Nephron (organoid): ENCODE measurements around the gene NDUFA12.

Experiments
- H3K27ac Mint-ChIP-seq, 3 experiments: 2 replicates each; pipeline ENCODE4 v1.8.0; 2020; ENCODE audit warnings: mixed read lengths in 3 of 3, mild to moderate bottlenecking in 2 of 3, moderate library complexity in 1 of 3
- H3K27me3 Mint-ChIP-seq: 2 replicates; pipeline ENCODE4 v1.8.0; 2021; ENCODE audit warnings: low read depth, mild to moderate bottlenecking, moderate library complexity, mixed read lengths
- H3K36me3 Mint-ChIP-seq: 2 replicates; pipeline ENCODE4 v1.8.0; 2020; ENCODE audit warnings: low read depth, mixed read lengths
- H3K4me1 Mint-ChIP-seq: 2 replicates; pipeline ENCODE4 v1.8.0; 2020; ENCODE audit warnings: mixed read lengths
- H3K4me3 Mint-ChIP-seq, 3 experiments: 2 replicates each; pipeline ENCODE4 v1.8.0; 2020; ENCODE audit warnings: mild to moderate bottlenecking in 3 of 3, mixed read lengths in 3 of 3, moderate library complexity in 2 of 3
- H3K9me3 Mint-ChIP-seq: 2 replicates; pipeline ENCODE4 v1.8.0; 2020; ENCODE audit warnings: mixed read lengths
- TF ChIP-seq, protein P1 (sequence below), 3 experiments: fragments of 200-600 bp; sonication (generic); IDR thresholded peaks; one replicate each; pipeline ENCODE4 v1.5.0; 2021; ENCODE audit warnings: antibody characterized with exemption in 3 of 3; ENCODE audit not compliant: unreplicated experiment in 3 of 3

NDUFA12 gene

DNA sequence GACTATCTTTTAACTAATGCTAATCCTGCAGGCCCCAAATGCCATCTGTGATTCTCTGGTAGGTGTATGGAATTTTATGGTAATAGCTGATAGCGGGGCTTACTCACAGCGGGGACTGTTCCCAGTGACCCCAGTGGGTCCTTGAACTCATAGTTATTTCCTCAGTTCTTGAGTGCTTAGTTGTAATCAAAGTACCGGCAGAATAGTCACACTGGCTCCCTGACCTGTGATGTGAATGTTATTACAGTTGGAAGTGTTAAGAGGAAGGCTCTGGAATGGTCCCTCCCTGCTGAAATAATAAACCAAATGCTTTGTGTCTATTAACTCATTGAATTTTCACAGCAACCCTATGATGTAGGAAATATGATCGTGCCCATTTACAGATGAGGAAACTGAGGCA, 78.3 kb downstream of the NDUFA12 start:
- H3K27me3 Mint-ChIP-seq: peaks cover 9% of the 10 kb centered on the region
- no peaks in the 10 kb centered on the region for H3K9me3 Mint-ChIP-seq
- H3K27ac Mint-ChIP-seq: no peak overlapping the region
- H3K36me3 Mint-ChIP-seq: no peaks in the 10 kb centered on the region
- H3K4me3 Mint-ChIP-seq: no peak overlapping the region
- no peaks in the 10 kb centered on the region for H3K4me1 Mint-ChIP-seq
- TF ChIP-seq, protein P1, sequence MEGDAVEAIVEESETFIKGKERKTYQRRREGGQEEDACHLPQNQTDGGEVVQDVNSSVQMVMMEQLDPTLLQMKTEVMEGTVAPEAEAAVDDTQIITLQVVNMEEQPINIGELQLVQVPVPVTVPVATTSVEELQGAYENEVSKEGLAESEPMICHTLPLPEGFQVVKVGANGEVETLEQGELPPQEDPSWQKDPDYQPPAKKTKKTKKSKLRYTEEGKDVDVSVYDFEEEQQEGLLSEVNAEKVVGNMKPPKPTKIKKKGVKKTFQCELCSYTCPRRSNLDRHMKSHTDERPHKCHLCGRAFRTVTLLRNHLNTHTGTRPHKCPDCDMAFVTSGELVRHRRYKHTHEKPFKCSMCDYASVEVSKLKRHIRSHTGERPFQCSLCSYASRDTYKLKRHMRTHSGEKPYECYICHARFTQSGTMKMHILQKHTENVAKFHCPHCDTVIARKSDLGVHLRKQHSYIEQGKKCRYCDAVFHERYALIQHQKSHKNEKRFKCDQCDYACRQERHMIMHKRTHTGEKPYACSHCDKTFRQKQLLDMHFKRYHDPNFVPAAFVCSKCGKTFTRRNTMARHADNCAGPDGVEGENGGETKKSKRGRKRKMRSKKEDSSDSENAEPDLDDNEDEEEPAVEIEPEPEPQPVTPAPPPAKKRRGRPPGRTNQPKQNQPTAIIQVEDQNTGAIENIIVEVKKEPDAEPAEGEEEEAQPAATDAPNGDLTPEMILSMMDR (IDR thresholded peaks at IDR 0.05; ENCODE audit: unreplicated experiment in 3 of 3): no peak

- TF ChIP-seq, protein P1 (IDR thresholded peaks at IDR 0.05; ENCODE audit: unreplicated experiment in 3 of 3): no peak
- Mint-ChIP-seq H3K27ac (no peak overlapping the region), H3K27me3 (peaks cover 9% of the 10 kb centered on the region), H3K9me3 (no peaks in the 10 kb centered on the region), H3K4me3 (no peak overlapping the region), H3K4me1 (no peaks in the 10 kb centered on the region), H3K36me3 (no peaks in the 10 kb centered on the region)
These were observed 80.9 kb downstream of the NDUFA12 start for GRCh38 chr12:94922561-94922960.
